Vagina (tissue), 2 donors: ENCODE data around the gene HES7.
A peak's percentile ranks its signal among the peaks of the same experiment; 100 is the strongest.

Experiments used
- CTCF ChIP-seq, 3 experiments: fragments of 450-650 bp in 2 of 3; fragments of 200-600 bp in 1 of 3; sonication (generic) in 1 of 3; IDR thresholded peaks; one replicate each; pipeline ENCODE4 v1.5.1; 2017 to 2019; ENCODE audit warnings: antibody characterized with exemption in 3 of 3, mild to moderate bottlenecking in 2 of 3, moderate library complexity in 2 of 3
- POLR2A ChIP-seq, 2 donors: fragments of 450-650 bp; IDR thresholded peaks; one replicate each; pipeline ENCODE4 v1.6.1; 2017; ENCODE audit warnings: antibody characterized with exemption in 2 of 2, mild to moderate bottlenecking in 2 of 2, moderate library complexity in 2 of 2
- POLR2AphosphoS5 ChIP-seq, 2 donors: sonication (generic); formaldehyde crosslinking; IDR thresholded peaks; one replicate each; pipeline ENCODE4 v1.9.0; 2017; ENCODE audit warnings: antibody characterized with exemption in 2 of 2, mild to moderate bottlenecking in 2 of 2, low read depth in 1 of 2; ENCODE audit not compliant: insufficient read depth in 1 of 2

- TF ChIP-seq CTCF (IDR thresholded peaks at IDR 0.05), result no peak
- no peak for TF ChIP-seq POLR2A (IDR thresholded peaks at IDR 0.05)
- TF ChIP-seq POLR2AphosphoS5 (IDR thresholded peaks at IDR 0.05; ENCODE audit: insufficient read depth in 1 of 2, low read depth in 1 of 2), result peak in 1 of 2 donors; percentile 2
Observed at GRCh38 chr17:8141045-8141444, 17.1 kb upstream of the HES7 start.
